Endometrium (tissue), 2 donors: ENCODE data around the gene KCNJ4.

Experiments used
- FAIRE-seq: peaks from 2 replicates; lab custom pipeline; 2012; peaks lifted over from hg19 to GRCh38; lab: Jason Lieb, UNC
- donor health status: control.
- donor health status: control.

KCNJ4 gene

GRCh38 chr22:38429499-38430068, 25.4 kb downstream of the KCNJ4 start:
- no peak for FAIRE-seq

- no peak for FAIRE-seq
Observed at GRCh38 chr22:38428714-38429113, 26.3 kb downstream of the KCNJ4 start.

DNA sequence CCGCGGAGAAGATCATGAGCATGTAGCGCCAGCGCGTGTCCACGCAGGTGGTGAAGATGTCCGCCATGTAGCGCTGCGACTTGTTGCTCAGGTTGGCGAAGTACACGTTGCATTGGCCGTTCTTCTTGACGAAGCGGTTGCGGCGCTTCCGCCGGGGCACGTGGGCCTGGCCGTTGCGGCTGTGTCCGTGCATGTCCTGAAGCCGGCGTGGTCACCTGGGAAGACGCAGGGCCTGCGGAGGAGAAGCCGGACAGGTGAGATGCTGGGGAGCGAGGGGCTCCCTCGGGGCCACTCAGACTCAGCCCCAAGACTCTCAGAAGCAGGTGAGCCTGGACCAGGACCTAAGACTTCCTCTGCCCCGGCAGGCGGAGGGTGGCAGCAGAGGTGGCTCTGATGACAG, 27.1 kb downstream of the KCNJ4 start:
- FAIRE-seq, result no peak

DNA sequence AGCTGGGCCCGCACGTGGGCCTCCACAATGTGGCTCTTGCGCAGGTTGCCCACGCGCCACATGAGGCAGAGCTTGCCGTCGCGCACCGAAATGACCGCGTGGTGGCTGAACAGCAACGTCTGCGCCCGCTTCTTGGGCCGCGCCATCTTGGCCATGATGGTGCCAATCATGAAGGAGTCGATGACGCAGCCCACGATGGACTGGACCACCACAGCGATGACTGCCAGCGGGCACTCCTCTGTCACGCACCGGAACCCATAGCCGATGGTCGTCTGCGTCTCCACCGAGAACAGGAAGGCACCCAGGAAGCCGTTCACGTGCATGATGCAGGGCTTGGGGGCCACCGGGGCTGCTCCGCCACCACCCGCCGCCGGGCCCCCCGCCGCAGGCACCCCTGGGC, 27.5 kb downstream of the KCNJ4 start:
- FAIRE-seq, result no peak

GRCh38 chr22:38426628-38427027, 28.4 kb downstream of the KCNJ4 start:
- no peak for FAIRE-seq

DNA sequence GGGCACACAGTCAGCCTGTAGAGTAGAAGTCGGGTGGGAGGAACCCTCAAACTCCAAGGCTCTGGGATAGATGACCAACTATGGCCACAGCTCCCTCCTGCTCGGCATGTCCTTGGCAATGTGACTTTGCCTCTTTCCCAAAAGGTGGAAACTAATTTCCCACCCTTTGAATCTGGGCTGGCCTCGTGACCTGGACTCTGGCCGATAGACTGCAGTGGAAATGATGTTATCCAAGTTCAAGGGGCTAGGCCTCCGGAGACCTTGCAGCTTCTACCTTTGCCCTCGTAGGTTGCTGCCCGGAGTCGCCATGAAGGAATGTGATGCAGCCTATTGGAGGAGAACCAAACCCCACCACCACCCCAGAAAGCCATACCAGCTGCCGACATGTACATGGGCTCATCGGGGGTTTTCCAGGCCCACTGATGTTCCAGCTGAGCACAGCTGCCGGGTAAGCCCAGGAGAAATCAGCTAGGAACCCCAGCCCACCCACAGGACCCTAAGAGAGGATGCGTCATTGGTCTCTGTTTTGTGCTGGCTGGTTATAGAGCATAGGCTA, 30.4 kb downstream of the KCNJ4 start:
- FAIRE-seq, result no peak

DNA sequence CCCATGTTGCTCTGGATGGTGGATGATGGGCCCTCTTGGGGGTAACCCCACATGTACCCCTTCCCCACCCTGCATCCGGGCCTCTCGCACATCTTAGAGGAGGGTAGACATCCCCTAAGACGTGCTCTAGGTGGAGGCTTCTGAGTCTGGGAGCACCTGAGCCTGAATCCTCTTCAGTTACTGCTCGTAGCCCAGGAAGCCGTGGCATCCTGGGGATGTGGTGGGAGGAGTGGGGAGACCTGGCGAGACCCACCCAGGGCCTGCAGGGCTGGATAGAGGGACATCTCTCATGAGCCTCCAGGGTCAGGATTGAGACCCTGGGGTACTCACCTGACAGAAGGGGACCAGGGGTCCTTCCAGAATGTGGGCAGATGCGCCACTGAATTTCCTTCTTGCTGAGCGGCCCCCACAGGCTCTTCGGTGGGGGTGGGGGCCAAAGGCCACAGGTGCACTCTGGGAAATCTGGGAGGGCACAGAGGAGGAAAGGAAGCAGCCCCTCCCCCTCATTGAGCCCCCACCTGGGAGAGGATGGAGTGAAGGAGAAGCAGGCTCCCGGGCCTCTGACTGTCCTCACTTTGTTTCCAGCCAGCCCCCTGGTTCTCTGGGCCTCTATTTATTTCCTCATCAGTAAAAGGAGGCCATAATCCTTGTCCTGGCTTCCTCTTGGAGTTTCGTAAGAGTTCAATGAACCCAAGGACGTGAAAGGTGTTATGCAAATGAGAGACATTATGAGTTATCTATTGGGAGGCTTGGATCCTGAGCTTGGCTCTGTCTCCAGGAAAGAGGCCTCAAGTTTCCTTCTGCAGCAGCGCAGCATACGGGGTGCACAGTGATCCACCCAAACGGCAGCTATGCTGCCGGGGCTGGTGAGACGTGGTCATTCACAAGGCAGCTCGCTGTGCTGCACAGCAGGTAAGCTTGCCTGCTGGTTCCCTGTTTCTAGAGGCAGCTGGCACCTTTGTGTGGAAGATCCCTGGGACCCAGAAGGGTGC, 31.2 kb downstream of the KCNJ4 start:
- no peak for FAIRE-seq

DNA sequence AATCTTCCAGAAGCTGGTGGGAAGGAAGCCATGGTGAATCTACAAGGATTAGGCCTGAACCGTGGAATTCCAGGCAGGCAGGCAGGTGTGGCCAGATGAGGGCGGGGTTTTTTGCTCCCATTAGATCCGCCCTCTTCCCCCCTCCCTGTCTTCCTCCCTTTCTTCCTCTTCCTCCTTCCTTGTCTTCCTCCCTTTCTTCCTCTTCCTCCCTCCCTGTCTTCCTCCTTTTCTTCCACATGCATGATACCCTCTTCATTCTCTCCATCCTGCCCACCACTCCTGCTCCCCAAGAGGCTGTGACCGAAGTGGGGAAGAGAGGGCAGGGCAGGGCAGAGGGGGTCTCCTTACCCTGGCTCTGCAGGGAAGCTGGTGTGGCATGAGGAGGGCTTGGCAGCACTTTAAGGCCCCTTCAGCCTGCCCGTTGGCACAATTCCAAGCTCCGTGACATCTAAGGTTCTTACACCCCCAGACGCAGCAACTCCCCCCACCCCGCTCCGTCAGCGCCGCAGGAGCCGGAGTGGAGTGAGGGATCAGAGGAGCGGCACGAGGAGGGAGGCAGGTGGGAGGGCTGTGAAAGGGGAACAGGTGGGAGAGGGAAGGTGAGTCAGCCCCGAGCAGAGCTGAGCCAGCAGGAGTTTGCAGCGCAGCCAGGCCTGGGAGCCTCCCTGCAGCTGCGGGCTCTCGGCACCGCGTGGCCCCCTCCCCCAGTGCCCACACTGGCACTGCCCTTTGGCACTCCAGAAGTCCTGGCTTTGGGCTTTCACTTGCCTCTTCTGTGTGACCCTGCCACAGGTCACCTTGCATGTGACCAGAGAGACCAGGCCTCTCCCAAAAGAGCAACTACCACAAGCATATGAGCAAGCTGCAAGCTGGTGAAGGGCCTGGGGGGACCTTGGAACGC, 32.1 kb downstream of the KCNJ4 start:
- FAIRE-seq, result no peak

DNA sequence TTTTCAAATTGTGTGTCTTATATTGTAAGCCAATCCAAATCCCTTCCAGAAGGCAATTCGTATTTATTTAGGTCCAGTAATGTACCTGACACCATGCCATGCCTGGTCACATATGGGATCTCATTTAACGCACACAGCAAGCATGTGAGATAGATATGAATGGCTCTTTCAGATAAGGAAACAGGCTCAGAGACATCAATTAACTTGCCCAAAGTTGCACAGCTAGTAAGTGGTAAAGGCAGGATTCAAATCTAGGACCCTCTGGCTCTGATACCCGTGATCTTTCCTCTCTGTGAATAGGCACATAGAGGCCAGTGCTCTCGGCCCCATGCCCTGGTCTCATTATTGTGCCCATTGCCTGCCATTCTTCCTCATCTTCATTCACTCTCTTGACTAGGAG, 34.3 kb downstream of the KCNJ4 start:
- FAIRE-seq, result no peak

GRCh38 chr22:38419858-38420160, 35.2 kb downstream of the KCNJ4 start:
- FAIRE-seq, result no peak

DNA sequence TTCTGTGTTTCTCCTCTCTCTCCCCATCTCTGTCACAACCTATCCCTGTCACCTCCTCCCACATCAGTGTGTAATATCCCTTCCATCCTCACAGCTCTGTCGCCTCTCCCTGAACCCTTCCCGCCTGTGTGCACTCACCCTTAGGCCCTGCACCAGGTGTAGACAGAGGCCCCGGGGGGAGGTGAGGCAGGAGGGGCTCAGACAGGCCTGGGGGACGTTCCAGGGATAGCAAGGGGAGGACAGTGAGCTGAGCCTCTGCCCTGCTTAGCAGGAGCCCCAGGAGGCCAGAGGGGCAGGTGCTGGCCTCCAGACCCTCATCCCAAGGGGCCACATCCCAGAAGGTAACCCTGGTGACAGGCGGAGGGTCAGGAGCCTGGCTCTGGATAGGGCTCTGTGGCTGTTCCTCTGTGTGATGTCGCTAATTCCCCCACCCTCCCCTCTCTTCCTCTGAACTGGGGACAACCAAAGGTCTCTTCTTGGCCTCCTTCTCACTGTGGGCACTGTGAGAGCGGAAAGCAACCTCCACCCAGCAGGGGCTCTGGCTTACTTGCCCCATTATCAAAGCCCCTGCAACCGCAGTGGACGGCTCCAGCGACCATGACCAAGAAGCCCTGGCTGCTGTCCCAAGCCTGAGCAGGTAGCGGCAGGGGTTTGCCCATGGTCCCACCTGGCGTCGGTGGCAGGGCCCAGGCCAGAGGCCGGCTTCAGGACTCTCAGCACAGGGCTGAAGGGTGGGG, 35.7 kb downstream of the KCNJ4 start:
- no peak for FAIRE-seq

GRCh38 chr22:38418589-38418988, 36.4 kb downstream of the KCNJ4 start:
- no peak for FAIRE-seq

DNA sequence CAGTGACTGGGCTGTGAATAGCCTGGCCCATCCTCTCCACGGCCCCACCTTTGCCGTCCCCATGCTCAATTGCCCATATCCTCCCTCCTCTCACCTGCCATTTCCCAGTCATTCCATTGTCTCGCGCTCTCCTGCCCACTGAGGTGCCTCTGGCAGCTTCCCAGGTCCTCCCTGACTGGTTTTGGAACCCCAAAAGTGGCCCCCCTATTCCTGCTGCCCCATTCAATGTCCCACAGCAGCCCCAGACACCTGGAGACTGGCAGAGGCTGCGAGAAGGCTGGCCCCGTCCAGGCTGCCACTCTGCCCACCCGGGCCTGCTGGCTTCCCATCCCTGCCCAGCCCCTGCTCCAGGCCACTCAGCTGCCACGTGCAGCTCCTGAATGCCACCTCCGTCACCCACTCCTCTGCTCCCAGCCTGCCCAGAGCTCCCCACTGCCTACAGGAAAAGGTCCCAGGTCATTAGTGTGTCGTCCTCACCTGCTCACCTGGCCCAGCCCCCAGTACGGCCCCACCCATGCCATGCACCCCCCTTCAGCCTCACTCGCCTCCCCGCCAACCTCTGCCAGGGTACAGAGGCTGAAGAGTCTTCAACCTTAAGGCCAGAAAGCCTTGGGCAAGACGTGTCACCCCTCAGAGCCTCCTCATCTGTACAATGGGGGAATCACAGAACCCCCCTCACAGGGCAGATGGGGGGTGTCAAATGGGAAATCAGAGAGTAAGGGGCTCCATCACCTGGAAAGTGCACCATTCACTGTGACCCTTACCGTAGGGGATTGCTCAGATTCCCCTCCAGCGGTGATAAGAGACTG, 37.5 kb downstream of the KCNJ4 start:
- no peak for FAIRE-seq

DNA sequence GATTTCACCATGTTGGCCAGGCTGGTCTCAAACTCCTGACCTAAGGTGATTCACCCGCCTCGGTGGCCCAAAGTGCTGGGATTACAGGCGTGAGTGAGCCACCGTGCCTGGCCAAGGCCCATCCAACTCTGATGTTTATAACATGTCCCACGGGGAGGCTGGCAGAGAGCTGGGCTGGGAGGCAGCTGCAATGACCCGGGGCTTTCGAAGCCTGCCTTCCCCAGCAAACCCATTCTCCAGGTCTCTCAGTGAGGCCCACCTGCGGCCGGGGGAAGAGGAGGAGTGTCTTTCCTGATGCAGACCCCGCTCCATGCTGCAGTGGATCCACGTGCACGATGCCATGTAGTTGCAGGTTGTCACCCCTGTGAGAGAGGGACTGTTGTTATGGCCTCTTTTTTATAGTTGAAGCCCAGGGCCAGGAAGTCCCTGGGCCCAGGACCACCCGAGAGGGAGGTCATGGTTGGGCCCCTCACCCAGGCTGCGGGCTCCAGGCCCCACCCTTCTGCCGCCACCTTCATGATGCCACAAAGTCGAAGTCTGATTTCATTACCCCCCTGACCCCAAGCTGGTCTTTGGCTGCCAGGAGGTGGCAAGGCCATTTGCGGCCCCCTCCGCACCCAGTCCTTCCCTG, 38.3 kb downstream of the KCNJ4 start:
- no peak for FAIRE-seq

GRCh38 chr22:38415561-38416321, 39.3 kb downstream of the KCNJ4 start:
- no peak for FAIRE-seq

- FAIRE-seq, result no peak
Observed at GRCh38 chr22:38415046-38415445, 40.0 kb downstream of the KCNJ4 start.

GRCh38 chr22:38414009-38414395, 41.0 kb downstream of the KCNJ4 start:
- no peak for FAIRE-seq

DNA sequence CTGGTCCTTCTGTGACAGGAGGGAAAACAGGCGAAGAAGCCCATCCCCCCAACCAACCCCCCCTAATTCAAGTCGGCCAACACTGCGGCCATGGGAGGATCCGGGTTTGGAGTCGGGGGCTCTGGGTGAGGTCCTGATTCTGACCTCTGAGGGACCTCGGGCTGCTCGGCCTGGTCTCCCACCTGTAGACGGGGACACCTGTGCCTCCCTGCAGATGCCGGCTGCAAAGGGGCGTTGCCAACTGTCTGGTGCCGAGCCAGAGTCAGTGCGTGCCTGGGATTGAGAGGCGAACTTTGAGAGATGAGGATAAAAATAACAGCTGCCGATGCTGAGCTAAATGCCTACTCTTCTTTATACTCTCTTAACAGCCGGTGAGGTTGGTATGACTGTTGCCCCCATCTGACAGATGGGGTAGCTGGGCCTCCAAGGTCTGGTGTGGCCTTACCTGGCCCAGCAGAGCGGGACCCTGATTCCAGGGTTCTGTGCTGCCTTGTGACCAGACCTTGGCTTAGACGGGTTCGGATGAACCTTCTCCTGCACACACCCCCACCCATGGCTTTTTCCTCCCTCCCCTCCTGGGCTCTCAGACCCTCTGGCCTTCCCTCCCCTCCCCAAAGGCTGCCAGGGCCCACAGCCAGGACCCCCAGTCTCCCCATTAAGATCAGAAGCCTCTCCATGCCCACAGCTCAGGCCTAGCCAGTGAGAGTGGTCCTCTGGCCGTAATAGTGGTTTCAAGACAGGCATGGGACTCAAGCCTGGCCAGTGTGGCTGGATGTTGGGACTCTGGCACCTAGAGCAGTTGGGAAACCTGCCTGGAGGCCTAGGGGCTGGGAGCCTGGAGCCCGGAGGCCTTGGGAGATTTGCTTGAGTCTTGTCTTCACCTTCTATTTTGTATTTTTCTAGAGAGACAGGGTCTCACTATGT, 41.7 kb downstream of the KCNJ4 start:
- no peak for FAIRE-seq
